ENCODE results near the gene WNT9B.

- no peak for TF ChIP-seq CTCF (IDR thresholded peaks at IDR 0.05)
- TF ChIP-seq EZH2 (IDR thresholded peaks at IDR 0.05), result no peak
Measured at GRCh38 chr17:46925185-46925868, 73.9 kb downstream of the WNT9B start.
